SU-DHL-6 (cell line): Measurements from ENCODE around the gene KLF4.

Experiments used
- H2AFZ ChIP-seq: fragments of 200-600 bp; sonication (generic); 2 replicates; pipeline ENCODE4 v1.6.1; 2014; ENCODE audit warnings: low read depth, mild to moderate bottlenecking, moderate library complexity, mixed read lengths, antibody characterized with exemption, low read length; ENCODE audit not compliant: severe bottlenecking
- H3F3A ChIP-seq: fragments of 200-600 bp; shearing (Covaris generic); 2 replicates; pipeline ENCODE4 v1.6.0; 2016; ENCODE audit warnings: antibody characterized with exemption, mild to moderate bottlenecking; ENCODE audit not compliant: insufficient read depth
- H3K27ac ChIP-seq: fragments of 200-600 bp; sonication (generic); 2 replicates; pipeline ENCODE4 v1.5.1; 2016; ENCODE audit warnings: low read depth, mild to moderate bottlenecking, low read length, moderate library complexity, mixed read lengths
- H3K27me3 ChIP-seq: fragments of 200-600 bp; sonication (generic), shearing (Covaris generic); 2 replicates; pipeline ENCODE4 v1.6.0; 2014; ENCODE audit warnings: mild to moderate bottlenecking, low read length
- H3K36me3 ChIP-seq: fragments of 200-600 bp; sonication (generic); 2 replicates; pipeline ENCODE4 v1.6.1; 2014; ENCODE audit warnings: mild to moderate bottlenecking, low read length, mixed read lengths
- H3K4me2 ChIP-seq: fragments of 300-600, 200-600 bp; shearing (Covaris generic), sonication (generic); 2 replicates; pipeline ENCODE4 v1.6.0; 2014; ENCODE audit warnings: low read length, low read depth, mild to moderate bottlenecking; ENCODE audit not compliant: poor library complexity, severe bottlenecking
- H3K4me3 ChIP-seq: fragments of 200-600 bp; sonication (generic); 2 replicates; pipeline ENCODE4 v1.5.1; 2014; ENCODE audit warnings: antibody characterized with exemption, low read length, mild to moderate bottlenecking, mixed read lengths; ENCODE audit not compliant: insufficient read depth, poor library complexity, severe bottlenecking
- H3K79me2 ChIP-seq: fragments of 200-600 bp; sonication (generic); 2 replicates; pipeline ENCODE4 v1.6.1; 2014; ENCODE audit warnings: mild to moderate bottlenecking, low read length, moderate library complexity; ENCODE audit not compliant: insufficient read depth
- H3K9ac ChIP-seq: fragments of 200-600 bp; sonication (generic); 2 replicates; pipeline ENCODE4 v1.7.0; 2014; ENCODE audit warnings: mild to moderate bottlenecking, low read length
- H3K9me2 ChIP-seq: fragments of 200-600 bp; sonication (generic); replicated peaks from 2 replicates; pipeline ENCODE4 v1.6.1; 2014; ENCODE audit warnings: low read length; ENCODE audit not compliant: insufficient read depth
- H3K9me3 ChIP-seq: fragments of 200-600 bp; sonication (generic); 2 replicates; pipeline ENCODE4 v1.6.1; 2014; ENCODE audit warnings: low read length, mixed read lengths; ENCODE audit not compliant: insufficient read depth
- H4K20me1 ChIP-seq: fragments of 200-600 bp; sonication (generic); 2 replicates; pipeline ENCODE4 v1.6.1; 2014; ENCODE audit warnings: low read depth, mild to moderate bottlenecking, antibody characterized with exemption, low read length, moderate library complexity, mixed read lengths
- CTCF ChIP-seq: fragments of 200-600 bp; sonication (generic); IDR thresholded peaks from one replicate; pipeline ENCODE4 v1.5.1; 2017; ENCODE audit warnings: antibody characterized with exemption, mild to moderate bottlenecking, low read length, moderate library complexity; ENCODE audit not compliant: insufficient read depth, poor library complexity, severe bottlenecking
- EZH2phosphoT487 ChIP-seq: fragments of 200-600 bp; sonication (generic), shearing (Covaris generic); conservative IDR thresholded peaks from 2 replicates; pipeline ENCODE4 v1.6.1; 2018; ENCODE audit warnings: mild to moderate bottlenecking, antibody characterized with exemption, low read length, moderate library complexity, mixed read lengths

KLF4 gene

GRCh38 chr9:107488375-107489143 lies 1.0 kb downstream of the KLF4 start:
- no peaks in the 10 kb centered on the region for H3K9me3 ChIP-seq
- no peak overlapping the region for H3K4me3 ChIP-seq
- no peak overlapping the region for H2AFZ ChIP-seq
- H3K4me2 ChIP-seq: no peak overlapping the region
- no peaks in the 10 kb centered on the region for H3F3A ChIP-seq
- H3K27me3 ChIP-seq: no peaks in the 10 kb centered on the region
- H3K36me3 ChIP-seq: no peaks in the 10 kb centered on the region
- H4K20me1 ChIP-seq: no peaks in the 10 kb centered on the region
- H3K27ac ChIP-seq: no peak overlapping the region
- H3K9ac ChIP-seq: no peak overlapping the region
- H3K9me2 ChIP-seq: no peaks in the 10 kb centered on the region
- TF ChIP-seq CTCF (no peak), EZH2phosphoT487 (no peak)
- H3K79me2 ChIP-seq: no peaks in the 10 kb centered on the region

GRCh38 chr9:107487521-107488374 lies 1.8 kb downstream of the KLF4 start:
- no peak overlapping the region for H3K9ac ChIP-seq

GRCh38 chr9:107486674-107487520 lies 2.7 kb downstream of the KLF4 start:
- H2AFZ ChIP-seq: no peak overlapping the region
- H3K9me3 ChIP-seq: no peaks in the 10 kb centered on the region
- TF ChIP-seq EZH2phosphoT487: no peak
- TF ChIP-seq CTCF: no peak
- no peak overlapping the region for H3K4me2 ChIP-seq
- H3K79me2 ChIP-seq: no peaks in the 10 kb centered on the region
- H3K9me2 ChIP-seq: no peaks in the 10 kb centered on the region
- H3K9ac ChIP-seq: no peak overlapping the region
- no peaks in the 10 kb centered on the region for H3K27me3 ChIP-seq
- no peaks in the 10 kb centered on the region for H3F3A ChIP-seq
- no peak overlapping the region for H3K4me3 ChIP-seq
- H3K27ac ChIP-seq: no peak overlapping the region
- H4K20me1 ChIP-seq: no peaks in the 10 kb centered on the region
- H3K36me3 ChIP-seq: no peaks in the 10 kb centered on the region

More at GRCh38 chr9:107487521-107488374, 1.8 kb downstream of the KLF4 start:
- no peaks in the 10 kb centered on the region for H3F3A ChIP-seq
- TF ChIP-seq EZH2phosphoT487: no peak
- TF ChIP-seq CTCF: no peak
- no peak overlapping the region for H3K27ac ChIP-seq
- H4K20me1 ChIP-seq: no peaks in the 10 kb centered on the region
- no peaks in the 10 kb centered on the region for H3K36me3 ChIP-seq
- H3K27me3 ChIP-seq: no peaks in the 10 kb centered on the region
- H3K4me3 ChIP-seq: no peak overlapping the region
- H3K9me3 ChIP-seq: no peaks in the 10 kb centered on the region
- H3K4me2 ChIP-seq: no peak overlapping the region
- no peaks in the 10 kb centered on the region for H3K79me2 ChIP-seq
- no peaks in the 10 kb centered on the region for H3K9me2 ChIP-seq
- no peak overlapping the region for H2AFZ ChIP-seq
